GM19324 (cell line): ENCODE measurements around the gene PRPSAP2.

Experiments
- ATAC-seq: cut with Tn5 transposase; IDR thresholded peaks from one replicate; pipeline ENCODE4 v1.9.1; 2021; ENCODE audit warnings: mild to moderate bottlenecking, moderate library complexity; ENCODE audit not compliant: unreplicated experiment, low FRiP score

The PRPSAP2 gene

DNA sequence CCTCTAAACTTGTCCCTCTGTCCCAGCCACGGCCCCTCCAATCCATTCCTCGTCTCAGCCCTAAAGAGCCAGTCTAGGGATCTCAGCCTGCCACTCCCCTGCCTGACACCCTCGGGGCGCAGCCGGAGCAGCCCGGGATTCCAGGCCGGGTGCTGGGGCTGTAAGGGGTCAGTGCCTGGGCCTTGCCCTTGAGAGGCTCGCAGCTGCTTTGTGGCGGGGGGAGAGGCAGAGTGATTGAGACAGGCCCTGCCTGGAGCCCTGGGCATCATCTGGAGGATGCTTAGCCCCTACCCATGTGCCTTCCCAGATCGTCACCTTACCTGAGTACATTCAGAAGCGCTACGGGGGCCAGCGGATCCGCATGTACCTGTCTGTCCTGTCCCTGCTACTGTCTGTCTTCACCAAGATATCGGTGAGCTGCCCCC is 102.3 kb downstream of the PRPSAP2 start:
- ATAC-seq, result no peak

DNA sequence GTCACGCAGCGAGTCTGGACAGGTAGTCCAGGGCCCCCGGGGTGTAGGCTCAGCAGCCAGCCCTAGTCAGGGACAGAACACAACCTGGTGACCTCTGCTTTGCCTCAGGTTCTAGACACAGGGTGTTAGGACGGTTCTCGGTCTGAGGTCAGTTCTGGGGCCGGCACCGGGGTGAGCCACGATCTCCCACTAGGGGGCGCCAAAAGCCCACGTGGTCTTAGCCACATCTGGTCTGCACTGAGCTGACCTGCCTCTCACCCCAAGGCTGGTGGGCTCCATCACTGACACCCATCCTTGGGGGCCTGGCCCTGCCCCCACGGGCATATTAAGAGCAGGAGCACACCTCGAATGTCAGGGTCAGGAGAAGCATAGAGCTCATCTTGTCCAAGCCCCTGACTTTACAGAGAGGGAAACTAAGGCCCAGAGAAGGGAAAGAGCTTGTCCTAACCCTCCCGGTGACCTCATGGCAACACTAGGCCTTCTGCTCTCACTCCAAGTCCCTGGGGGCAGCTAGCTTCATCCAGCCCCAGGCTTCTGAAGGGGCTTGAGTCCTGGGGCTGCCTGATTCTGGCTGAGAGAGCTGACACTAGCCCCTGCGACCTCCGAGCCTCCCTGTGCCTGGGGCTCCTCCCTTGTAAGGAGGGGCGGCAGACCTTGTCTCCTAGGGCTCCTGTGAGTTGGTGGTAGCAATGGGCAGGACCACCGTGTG is 103.0 kb downstream of the PRPSAP2 start:
- ATAC-seq, result no peak

DNA sequence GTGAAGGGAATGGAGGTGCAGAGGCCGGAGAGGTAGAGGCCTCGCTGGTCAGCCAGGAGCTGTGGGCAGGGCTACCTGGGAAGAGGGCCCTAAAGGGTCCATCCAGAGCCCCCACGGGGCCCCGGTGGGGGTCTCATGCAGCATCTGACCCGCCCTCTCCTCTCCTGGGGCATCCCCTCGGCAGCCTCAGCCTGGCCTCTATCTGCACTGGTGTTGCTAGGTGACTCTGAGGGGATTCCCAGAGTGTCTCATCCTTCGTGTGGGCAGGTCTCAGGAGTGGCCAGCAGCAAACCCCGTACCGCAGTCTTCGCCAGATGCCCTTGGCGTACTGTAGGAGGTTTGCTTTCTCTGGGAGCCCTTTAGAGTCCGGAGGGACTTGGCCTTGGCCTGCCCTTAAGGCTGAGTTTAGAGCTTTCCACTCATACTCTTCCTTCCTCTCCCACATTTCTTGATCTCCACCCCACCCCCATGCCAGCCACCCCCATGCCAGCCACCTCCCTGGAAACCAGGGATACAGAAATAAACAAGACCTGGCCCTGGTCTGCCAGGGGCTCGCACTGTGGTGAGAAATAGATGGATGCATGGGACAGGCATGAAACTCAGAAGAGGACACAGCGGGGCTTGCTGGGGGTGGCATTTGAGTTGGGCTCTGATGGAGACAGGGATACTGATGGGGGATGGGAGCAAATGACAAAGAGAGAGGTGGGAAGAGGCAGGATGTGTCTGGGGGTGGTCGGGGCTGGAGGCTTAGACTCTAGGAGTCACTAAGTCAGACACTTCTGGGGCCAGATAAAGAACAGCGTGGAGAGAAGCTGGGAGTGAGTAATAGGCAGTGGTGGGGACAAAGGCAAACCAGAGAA is 103.9 kb downstream of the PRPSAP2 start:
- no peak for ATAC-seq

- ATAC-seq, result no peak
Measured at GRCh38 chr17:18962494-18962815, 104.5 kb downstream of the PRPSAP2 start.

DNA sequence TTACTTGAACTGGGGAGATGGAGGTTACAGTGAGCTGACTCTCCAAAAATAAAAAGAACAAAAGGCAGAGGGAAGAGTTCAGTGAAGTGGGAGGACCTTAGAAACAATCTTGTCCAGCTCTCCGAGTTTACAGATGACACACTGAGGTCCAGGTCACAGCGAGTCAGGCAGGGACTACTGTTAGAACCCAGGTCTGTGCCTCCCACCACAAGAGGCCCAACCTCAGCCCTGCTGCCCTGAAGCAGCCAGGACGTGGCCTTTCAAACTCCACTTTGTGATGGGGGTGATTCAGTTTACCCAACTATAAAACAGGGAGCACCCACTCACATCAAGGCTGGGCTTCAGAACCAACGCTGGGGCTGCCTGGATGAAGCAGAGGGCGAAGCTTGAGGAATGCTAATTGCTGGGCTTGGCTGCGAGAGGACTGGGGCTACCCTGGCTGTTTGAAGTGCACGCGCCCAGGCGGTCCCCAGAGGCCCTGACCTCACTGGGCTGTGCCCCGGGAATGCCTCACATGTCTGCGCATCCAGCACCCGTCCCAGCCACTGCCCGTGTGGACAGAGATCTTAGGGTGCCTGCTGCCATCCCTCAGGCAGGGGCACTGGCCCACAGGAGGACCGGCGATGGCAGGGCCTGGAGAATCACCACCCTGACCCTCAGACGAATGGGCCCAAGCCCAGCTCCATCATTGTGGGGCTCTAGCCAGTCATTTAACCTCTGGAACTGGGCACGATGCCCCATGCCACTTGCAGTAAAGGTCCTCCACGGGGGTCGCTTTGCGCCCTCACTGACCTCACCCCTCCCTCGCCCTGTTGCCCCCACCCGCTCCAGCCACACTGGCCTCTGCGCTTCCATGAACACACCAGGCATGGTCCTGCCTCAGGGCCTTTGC is 105.4 kb downstream of the PRPSAP2 start:
- ATAC-seq, result no peak

DNA sequence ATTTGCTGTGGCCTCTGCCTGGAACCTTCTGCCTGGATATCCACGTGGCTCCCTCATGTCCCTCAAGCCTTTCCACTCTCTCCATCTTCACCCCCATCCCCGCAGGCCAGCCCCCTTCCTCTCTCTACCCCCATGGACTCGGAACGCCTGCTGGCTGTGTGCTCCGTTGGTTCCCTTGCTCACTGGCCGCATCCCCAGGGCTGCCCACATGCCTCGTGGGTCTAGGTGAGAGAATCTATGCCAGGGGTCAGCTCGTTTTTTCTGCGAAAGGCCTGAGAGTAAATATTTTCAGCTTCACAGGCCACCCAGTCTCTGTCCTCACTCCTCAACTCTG is 106.1 kb downstream of the PRPSAP2 start:
- no peak for ATAC-seq

GRCh38 chr17:18964550-18964949 is 106.6 kb downstream of the PRPSAP2 start:
- no peak for ATAC-seq

- ATAC-seq, result no peak
Measured at GRCh38 chr17:18965530-18966236, 107.8 kb downstream of the PRPSAP2 start.

GRCh38 chr17:18966831-18967624 is 109.1 kb downstream of the PRPSAP2 start:
- ATAC-seq, result no peak

- no peak for ATAC-seq
Measured at GRCh38 chr17:18967916-18968315, 110.0 kb downstream of the PRPSAP2 start.

- ATAC-seq, result no peak
Measured at GRCh38 chr17:18968345-18968744, 110.4 kb downstream of the PRPSAP2 start.

GRCh38 chr17:18968945-18969887 is 111.3 kb downstream of the PRPSAP2 start:
- no peak for ATAC-seq

- ATAC-seq, result no peak
Measured at GRCh38 chr17:18970582-18971480, 112.9 kb downstream of the PRPSAP2 start.

GRCh38 chr17:18971801-18972200 is 113.9 kb downstream of the PRPSAP2 start:
- ATAC-seq, result no peak

DNA sequence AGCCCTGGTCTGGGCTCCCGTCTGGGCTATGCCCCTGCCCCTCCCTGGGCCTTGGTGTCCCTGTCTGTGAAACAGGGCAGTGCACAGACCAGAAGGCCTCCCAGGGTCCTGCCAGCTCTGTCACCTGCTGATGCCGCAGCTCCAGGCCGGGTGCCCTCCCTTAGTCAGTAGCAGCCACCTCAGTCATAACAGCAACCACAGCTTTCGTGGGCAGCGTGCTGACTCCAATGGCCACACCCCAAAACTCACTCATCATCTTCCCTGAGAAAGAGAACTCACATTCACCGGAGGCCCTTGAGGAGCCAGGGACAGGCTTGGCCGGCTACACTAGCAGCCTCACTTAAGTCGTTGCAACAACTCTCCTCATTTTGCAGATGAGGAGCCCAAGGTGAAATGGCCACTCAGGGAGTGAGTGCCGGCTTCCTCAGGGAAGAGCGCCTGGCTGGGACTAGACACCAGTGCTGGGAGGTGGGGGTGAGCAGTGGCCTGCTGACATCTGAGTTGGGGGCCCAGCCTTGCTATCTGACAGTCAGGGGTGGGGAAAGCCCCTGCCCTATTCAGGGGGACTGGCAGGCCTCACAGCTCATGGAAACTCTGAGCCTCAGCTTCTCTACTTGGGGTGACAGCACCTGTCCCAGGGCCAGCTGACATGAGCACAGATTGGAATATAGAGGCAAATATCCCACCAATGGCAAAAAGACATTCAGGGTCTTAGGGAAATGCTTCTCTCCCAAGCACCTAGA is 116.6 kb downstream of the PRPSAP2 start:
- no peak for ATAC-seq

- ATAC-seq, result no peak
Measured at GRCh38 chr17:18975597-18975996, 117.7 kb downstream of the PRPSAP2 start.

DNA sequence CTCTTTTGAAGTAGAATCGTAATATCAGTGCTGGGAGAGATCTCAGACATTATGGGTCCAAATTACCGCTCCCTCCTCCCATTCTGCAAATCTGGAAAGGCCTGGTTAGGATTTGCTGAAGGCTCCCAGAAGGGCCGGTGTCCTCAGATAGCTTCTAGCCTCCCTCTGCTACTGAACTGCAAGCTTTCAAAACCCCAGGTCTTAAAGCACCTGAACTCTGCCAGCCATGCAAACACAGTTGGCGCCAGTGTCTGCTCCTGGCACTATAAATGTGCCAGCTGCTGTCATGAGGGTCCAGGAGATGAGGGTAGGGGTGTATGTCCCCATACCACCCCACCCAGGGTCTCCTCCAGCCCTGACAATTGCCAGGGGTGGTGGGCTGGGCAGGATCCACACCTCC is 118.3 kb downstream of the PRPSAP2 start:
- no peak for ATAC-seq
